Tibial nerve (tissue), 4 donors: ENCODE results near the gene SEPTIN8. TPM values are rescaled to one million over a fixed set of nuclear protein-coding genes. Genes with fewer than 3 reads are reported as not detected.

Experiments used
- DNase-seq, 2 donors: peaks; one replicate each; pipeline ENCODE4 v3.0.0-alpha.2; 2019; ENCODE audit warnings: low spot score in 2 of 2
- H3K27ac ChIP-seq, 4 donors: fragments of 200-600 bp; sonication (generic) in 3 of 4; one replicate each; pipeline ENCODE4 v1.5.1; 2017 to 2019; ENCODE audit warnings: mild to moderate bottlenecking in 1 of 4
- H3K27me3 ChIP-seq, 2 donors: fragments of 200-600 bp; sonication (generic) in 1 of 2; one replicate each; pipeline versions ENCODE4 v1.5.1 to v1.6.0; 2017 to 2019
- H3K36me3 ChIP-seq, 3 donors: fragments of 200-600 bp; sonication (generic); one replicate each; pipeline ENCODE4 v1.5.1; 2018 to 2019
- H3K4me1 ChIP-seq, 4 donors: fragments of 200-600 bp; sonication (generic) in 3 of 4; one replicate each; pipeline ENCODE4 v1.5.1; 2017 to 2019
- H3K4me3 ChIP-seq, 4 donors: fragments of 200-600 bp; sonication (generic) in 3 of 4; one replicate each; pipeline ENCODE4 v1.5.1; 2017 to 2019; ENCODE audit warnings: mild to moderate bottlenecking in 1 of 4, moderate library complexity in 1 of 4
- H3K9me3 ChIP-seq, 4 donors: fragments of 200-600 bp; sonication (generic) in 3 of 4; one replicate each; pipeline ENCODE4 v1.5.1; 2017 to 2019
- CTCF ChIP-seq, 5 experiments: fragments of 200-600 bp in 3 of 5; fragments of 450-650 bp in 2 of 5; sonication (generic) in 3 of 5; IDR thresholded peaks; one replicate each; pipeline ENCODE4 v1.5.1; 2016 to 2019; ENCODE audit warnings: antibody characterized with exemption in 5 of 5, mild to moderate bottlenecking in 3 of 5, moderate library complexity in 2 of 5
- EP300 ChIP-seq, 2 donors: sonication (generic); formaldehyde crosslinking; IDR thresholded peaks; one replicate each; pipeline ENCODE4 v1.6.1; 2017; ENCODE audit warnings: antibody characterized with exemption in 2 of 2, mild to moderate bottlenecking in 1 of 2
- POLR2A ChIP-seq, 2 donors: fragments of 450-650 bp; IDR thresholded peaks; one replicate each; pipeline ENCODE4 v1.6.1; 2017; ENCODE audit warnings: antibody characterized with exemption in 2 of 2, mild to moderate bottlenecking in 2 of 2, moderate library complexity in 2 of 2
- WGBS, 2 donors: methylation state at CpG; one replicate each; pipeline ENCODE4 v1.1.5; 2018; 5-methylcytosine and 5-hydroxymethylcytosine counted together
- total RNA-seq, 4 donors: library from RNA; depleted of rRNA; stranded (reverse); fragments of >200 nt; gene quantifications; one replicate each; pipeline ENCODE4 v1.1.0, GENCODE V29; 2016

The SEPTIN8 gene
- total RNA-seq, 4 donors from 2014 or later: 38.5 to 48.3 (median 44.2) TPM

DNA sequence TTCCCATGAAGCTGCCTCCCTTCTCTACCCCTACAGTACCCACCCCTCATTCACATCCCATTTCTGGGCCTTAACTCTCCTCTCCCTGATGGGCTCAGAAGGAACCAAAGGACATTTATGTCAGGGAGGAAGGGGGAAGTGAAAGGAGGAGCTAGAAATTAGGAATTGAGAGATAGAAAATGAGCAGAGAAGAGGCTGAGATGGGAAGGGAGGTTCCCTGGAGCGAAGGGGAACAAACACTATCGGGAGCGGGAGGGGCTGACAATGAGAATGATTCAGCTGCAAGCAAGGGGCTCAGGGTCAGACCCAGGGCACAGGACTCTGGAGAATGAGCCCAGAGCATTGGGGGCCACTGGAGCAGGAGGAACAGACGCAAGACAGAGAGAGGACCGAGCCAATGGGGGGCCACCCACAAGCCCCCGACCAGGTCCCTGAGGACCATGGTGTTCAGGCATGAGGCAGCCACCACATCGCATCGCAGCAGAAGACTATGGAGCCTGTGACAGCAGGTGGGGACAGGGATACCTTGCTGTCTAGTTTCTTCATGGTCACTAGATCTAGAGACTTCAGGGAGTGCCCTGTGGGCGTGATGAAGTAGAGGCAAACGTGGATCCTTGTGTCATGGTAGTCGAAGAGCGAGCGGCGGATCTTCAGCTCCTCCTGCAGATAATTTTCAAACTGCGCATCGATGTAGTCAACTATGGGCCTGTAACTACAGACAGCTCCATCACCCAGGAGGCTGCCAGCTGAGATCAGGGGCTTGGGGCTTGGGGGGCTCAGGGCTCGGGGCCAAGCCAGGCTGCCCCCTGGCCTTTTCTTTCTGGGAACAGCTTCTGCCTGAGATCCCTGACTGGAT lies 13.6 kb downstream of the SEPTIN8 start:
- Histone ChIP-seq H3K27ac (no peak overlapping the region), H3K27me3 (no peaks in the 10 kb centered on the region), H3K9me3 (no peaks in the 10 kb centered on the region), H3K4me1 (peaks cover 0 to 34% (median 3%) of the 10 kb centered on the region in 4 donors), H3K4me3 (no peak overlapping the region), H3K36me3 (peaks cover 0 to 69% (median 0%) of the 10 kb centered on the region in 3 donors)
- WGBS, 2 donors: 89% methylated on average over 17 of the region's 17 CpGs
- DNase-seq: no peak
- no peak for TF ChIP-seq EP300 (IDR thresholded peaks at IDR 0.05)
- no peak for TF ChIP-seq POLR2A (IDR thresholded peaks at IDR 0.05)
- no peak for TF ChIP-seq CTCF (IDR thresholded peaks at IDR 0.05)

- Histone ChIP-seq H3K4me3 (no peak overlapping the region), H3K36me3 (peaks cover 0 to 79% (median 0%) of the 10 kb centered on the region in 3 donors), H3K27ac (no peak overlapping the region), H3K27me3 (no peaks in the 10 kb centered on the region), H3K9me3 (no peaks in the 10 kb centered on the region), H3K4me1 (peaks cover 0 to 24% (median 0%) of the 10 kb centered on the region in 4 donors)
- TF ChIP-seq EP300 (IDR thresholded peaks at IDR 0.05) (no peak), POLR2A (IDR thresholded peaks at IDR 0.05) (no peak), CTCF (IDR thresholded peaks at IDR 0.05) (no peak)
- no peak for DNase-seq
- WGBS, 2 donors: 95 to 96% methylated on average over 5 to 6 of the region's 11 CpGs
Measured at GRCh38 chr5:132762246-132763000, 14.6 kb downstream of the SEPTIN8 start.

DNA sequence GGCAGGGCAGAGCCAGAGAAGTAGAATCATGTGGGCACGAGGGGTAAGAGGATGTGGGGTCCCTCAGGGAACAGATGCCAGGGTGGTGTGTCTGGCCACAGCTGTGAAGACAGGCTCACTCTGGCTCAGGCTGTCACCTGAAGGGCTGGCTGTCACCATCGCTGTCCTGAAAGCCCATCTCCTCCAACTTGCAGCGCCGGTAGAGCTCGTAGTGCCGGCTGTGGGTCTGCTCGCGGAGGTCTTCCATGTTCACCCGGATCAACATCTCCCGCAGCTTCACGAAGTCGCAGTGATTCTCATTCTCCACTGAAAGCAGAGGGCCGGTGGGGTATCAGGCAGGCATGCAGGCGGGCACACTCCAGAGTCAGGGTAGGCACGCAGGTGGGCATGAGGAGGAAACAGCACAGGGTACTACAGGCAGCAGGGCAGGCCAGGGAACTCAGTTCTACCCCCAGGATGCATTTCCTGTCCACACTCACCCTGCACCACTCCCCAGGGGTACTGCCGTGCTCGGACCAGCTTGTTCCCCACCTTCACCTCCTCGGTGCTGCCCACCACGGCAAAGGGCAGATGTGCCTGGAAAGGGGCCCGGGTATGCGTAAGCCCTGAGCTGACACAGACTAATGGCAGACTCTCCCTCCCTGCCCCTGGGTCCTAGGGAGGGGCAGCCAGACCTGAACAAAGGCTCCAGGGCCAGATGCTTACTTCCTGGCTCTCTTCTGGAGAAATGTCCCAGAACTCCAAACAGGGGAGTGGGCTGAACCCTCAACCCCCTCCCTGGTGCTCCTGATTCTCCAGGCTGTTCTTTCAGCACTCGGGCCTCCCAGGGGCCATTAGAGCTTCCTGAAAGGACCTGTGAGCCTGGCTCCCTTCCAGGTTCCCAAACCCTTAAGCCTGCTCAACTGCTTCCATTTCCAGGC lies 15.5 kb downstream of the SEPTIN8 start:
- TF ChIP-seq EP300 (IDR thresholded peaks at IDR 0.05) (no peak), POLR2A (IDR thresholded peaks at IDR 0.05) (no peak), CTCF (IDR thresholded peaks at IDR 0.05) (no peak)
- no peak for DNase-seq

DNA sequence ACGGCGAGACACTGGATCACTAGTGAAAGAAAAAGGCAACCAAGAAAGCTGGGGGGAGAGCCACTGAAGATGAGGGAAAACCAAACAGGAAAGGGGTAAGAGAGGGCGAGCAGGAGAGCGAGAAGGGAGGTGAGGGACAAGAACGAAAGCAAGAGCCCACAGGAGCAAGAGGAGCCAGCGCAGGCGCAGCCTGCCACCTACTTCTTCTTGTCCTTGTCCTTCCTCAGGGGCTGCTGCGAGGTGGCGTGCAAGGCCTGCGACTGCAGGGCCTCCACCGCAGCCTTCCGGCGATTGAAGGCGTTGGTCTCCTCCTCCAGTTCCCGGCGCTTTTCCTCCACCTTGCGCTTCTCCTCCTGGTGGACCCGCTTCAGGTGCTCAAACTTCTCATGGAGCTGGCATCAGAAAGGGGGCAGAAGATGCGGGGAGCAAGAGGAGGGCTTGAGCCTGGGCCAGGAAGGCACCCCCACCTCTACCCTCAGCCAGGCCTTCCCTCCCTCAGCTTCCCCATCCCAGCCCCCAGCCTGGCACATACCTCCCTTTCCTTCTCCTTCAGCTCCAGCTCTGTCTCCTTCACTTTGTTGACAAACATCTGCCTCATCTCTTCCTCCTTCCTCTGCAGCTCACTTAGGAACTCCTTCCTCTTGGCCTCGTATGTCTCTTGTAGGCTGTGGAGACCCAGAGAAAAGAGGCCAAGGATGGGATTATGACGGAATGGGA lies 16.3 kb downstream of the SEPTIN8 start:
- no peak for DNase-seq
- TF ChIP-seq CTCF (IDR thresholded peaks at IDR 0.05) (no peak), POLR2A (IDR thresholded peaks at IDR 0.05) (no peak), EP300 (IDR thresholded peaks at IDR 0.05) (no peak)
- H3K27ac ChIP-seq: no peak overlapping the region
- 91 to 92% methylated on average over 21 of the region's 21 CpGs for WGBS, 2 donors
- H3K27me3 ChIP-seq: no peaks in the 10 kb centered on the region
- no peaks in the 10 kb centered on the region for H3K9me3 ChIP-seq
- peaks cover 0 to 7% (median 0%) of the 10 kb centered on the region in 4 donors for H3K4me1 ChIP-seq
- no peak overlapping the region for H3K4me3 ChIP-seq
- H3K36me3 ChIP-seq: peaks cover 0 to 86% (median 0%) of the 10 kb centered on the region in 3 donors

More for the DNA sequence above, 15.5 kb downstream of the SEPTIN8 start:
- H3K4me3 ChIP-seq: no peak overlapping the region
- H3K4me1 ChIP-seq: peaks cover 0 to 16% (median 0%) of the 10 kb centered on the region in 4 donors
- H3K27ac ChIP-seq: no peak overlapping the region
- no peaks in the 10 kb centered on the region for H3K9me3 ChIP-seq
- H3K27me3 ChIP-seq: no peaks in the 10 kb centered on the region
- WGBS, 2 donors: 90 to 93% methylated on average over 16 to 22 of the region's 22 CpGs
- peaks cover 0 to 86% (median 0%) of the 10 kb centered on the region in 3 donors for H3K36me3 ChIP-seq
